ENCODE data around the gene CFAP119.

CFAP119 gene

DNA sequence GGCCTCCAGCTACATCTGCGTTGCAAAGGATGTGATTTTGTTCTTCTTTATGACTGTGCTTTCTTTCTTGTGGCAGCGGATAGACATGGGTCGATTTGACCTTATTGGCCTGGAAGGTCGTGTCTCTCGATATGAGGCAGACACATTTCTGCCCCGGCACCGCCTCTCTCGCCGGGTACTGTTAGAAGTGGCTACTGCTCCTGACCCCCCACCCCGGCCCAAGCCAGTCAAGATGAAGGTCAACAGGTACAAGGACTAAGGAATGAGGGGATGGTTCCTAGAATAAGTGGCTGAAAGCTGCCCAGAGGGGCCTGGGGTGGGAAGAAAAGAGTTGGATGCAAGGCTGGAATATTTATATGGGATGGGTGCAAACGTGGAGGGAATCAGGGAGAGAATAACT is 41.8 kb downstream of the CFAP119 start:
- Histone ChIP-seq H3K9ac (ENCODE audit: low read length) (no peak overlapping the region), H3K36me3 (ENCODE audit: control insufficient read depth, insufficient read depth, low read length) (peaks cover 93% of the 10 kb centered on the region), H3K4me3 (ENCODE audit: low read depth, low read length) (no peak overlapping the region)

DNA sequence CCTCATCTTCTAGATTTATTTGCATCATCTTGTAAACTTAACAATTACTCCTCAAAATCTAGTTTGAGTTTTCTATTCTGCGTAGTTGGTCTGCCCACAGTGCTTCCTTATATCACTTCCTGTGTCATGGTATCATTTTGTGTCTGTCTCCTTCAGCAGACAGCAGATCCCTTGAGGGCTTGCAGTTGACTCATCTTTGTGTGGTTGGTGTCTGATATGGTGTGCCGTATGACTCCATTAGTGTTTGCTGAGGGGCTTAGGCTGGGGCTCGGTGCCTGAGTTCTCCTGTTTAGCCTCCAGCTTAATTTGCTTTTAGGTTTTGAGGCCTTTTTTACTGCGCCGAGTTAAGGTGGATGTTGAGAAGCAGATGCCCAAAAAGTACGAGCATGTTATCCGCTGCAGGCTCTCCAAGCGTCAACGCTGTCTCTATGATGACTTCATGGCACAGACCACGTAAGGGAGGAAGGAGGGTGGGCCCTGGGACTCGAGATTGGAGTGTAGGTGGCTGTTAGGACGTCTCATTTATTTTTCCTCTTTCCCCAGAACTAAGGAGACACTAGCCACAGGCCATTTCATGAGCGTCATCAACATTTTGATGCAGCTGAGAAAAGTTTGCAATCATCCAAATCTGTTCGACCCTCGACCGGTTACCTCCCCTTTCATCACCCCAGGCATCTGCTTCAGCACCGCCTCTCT is 46.0 kb downstream of the CFAP119 start:
- no peaks in the 10 kb centered on the region for H3K4me1 ChIP-seq (ENCODE audit: control insufficient read depth, insufficient read depth, low read length)
- peaks cover 89% of the 10 kb centered on the region for H3K36me3 ChIP-seq (ENCODE audit: control insufficient read depth, insufficient read depth, low read length)
- H3K9ac ChIP-seq (ENCODE audit: low read length), result no peak overlapping the region
- H3K9me3 ChIP-seq (ENCODE audit: control insufficient read depth, insufficient read depth, low read depth, low read length), result no peaks in the 10 kb centered on the region
- H3K4me3 ChIP-seq (ENCODE audit: low read depth, low read length), result no peak overlapping the region
- H3K27ac ChIP-seq (ENCODE audit: low read depth, low read length), result no peak overlapping the region
- no peaks in the 10 kb centered on the region for H3K27me3 ChIP-seq (ENCODE audit: control insufficient read depth, insufficient read depth, low read length)

More for the DNA sequence above, 41.8 kb downstream of the CFAP119 start:
- Histone ChIP-seq H3K9me3 (ENCODE audit: control insufficient read depth, insufficient read depth, low read depth, low read length) (no peaks in the 10 kb centered on the region), H3K4me1 (ENCODE audit: control insufficient read depth, insufficient read depth, low read length) (no peaks in the 10 kb centered on the region), H3K27me3 (ENCODE audit: control insufficient read depth, insufficient read depth, low read length) (no peaks in the 10 kb centered on the region), H3K27ac (ENCODE audit: low read depth, low read length) (no peak overlapping the region)

DNA sequence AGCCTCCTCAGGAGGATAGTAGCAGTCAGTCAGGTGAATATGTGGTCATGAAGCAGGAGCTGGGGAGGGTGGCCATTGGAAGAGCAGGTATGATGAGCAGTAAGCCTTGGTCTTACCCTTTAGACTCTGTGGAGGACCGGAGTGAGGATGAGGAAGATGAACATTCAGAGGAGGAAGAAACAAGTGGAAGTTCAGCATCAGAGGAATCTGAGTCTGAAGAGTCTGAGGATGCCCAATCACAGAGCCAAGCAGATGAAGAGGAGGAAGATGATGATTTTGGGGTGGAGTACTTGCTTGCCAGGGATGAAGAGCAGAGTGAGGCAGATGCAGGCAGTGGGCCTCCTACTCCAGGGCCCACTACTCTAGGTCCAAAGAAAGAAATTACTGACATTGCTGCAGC is 50.1 kb downstream of the CFAP119 start:
- H3K27me3 ChIP-seq (ENCODE audit: control insufficient read depth, insufficient read depth, low read length), result no peaks in the 10 kb centered on the region
- H3K4me1 ChIP-seq (ENCODE audit: control insufficient read depth, insufficient read depth, low read length), result no peaks in the 10 kb centered on the region
- H3K4me3 ChIP-seq (ENCODE audit: low read depth, low read length), result no peak overlapping the region
- peaks cover 95% of the 10 kb centered on the region for H3K36me3 ChIP-seq (ENCODE audit: control insufficient read depth, insufficient read depth, low read length)
- H3K9ac ChIP-seq (ENCODE audit: low read length), result no peak overlapping the region
- H3K27ac ChIP-seq (ENCODE audit: low read depth, low read length), result no peak overlapping the region
- H3K9me3 ChIP-seq (ENCODE audit: control insufficient read depth, insufficient read depth, low read depth, low read length), result no peaks in the 10 kb centered on the region

DNA sequence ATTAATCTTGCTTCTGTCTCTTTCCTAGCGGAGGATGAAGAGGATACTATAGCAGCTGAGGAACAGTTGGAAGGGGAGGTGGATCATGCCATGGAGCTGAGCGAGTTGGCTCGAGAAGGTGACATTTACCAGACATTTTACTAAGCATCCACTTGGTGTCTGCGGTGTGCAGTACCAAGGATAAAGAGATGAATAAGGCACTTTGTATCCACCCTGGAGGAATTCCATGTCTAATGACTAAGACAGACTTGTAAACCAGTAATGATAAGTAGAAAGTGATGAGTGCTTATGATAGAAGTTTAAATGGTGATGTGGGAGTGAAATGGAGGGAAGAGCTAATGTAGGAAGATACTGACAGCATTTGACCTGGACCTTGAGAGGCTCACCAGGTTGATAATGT is 50.9 kb downstream of the CFAP119 start:
- Histone ChIP-seq H3K27ac (ENCODE audit: low read depth, low read length) (no peak overlapping the region), H3K4me1 (ENCODE audit: control insufficient read depth, insufficient read depth, low read length) (no peaks in the 10 kb centered on the region), H3K9me3 (ENCODE audit: control insufficient read depth, insufficient read depth, low read depth, low read length) (no peaks in the 10 kb centered on the region), H3K27me3 (ENCODE audit: control insufficient read depth, insufficient read depth, low read length) (no peaks in the 10 kb centered on the region), H3K4me3 (ENCODE audit: low read depth, low read length) (no peak overlapping the region), H3K9ac (ENCODE audit: low read length) (no peak overlapping the region), H3K36me3 (ENCODE audit: control insufficient read depth, insufficient read depth, low read length) (peaks cover 95% of the 10 kb centered on the region)

All from HUES6 (cell line).